H9 (cell line): ENCODE measurements around the gene GNB1L. TPM values are rescaled to one million over a fixed set of nuclear protein-coding genes. Genes with fewer than 3 reads are reported as not detected.

ENCODE experiments used
- DNase-seq: peaks from one replicate; pipeline ENCODE4 v3.0.0-alpha.2; 2017
- H2AFZ ChIP-seq: one replicate; pipeline ENCODE4 v1.6.1; 2013; ENCODE audit warnings: mild to moderate bottlenecking, low read length, control low read depth, moderate library complexity
- H2AK5ac ChIP-seq: 2 replicates; pipeline ENCODE4 v1.6.1; 2013; ENCODE audit warnings: low read length, control low read depth, mixed read lengths; ENCODE audit not compliant: insufficient read length
- H2BK120ac ChIP-seq: one replicate; pipeline ENCODE4 v1.6.1; 2013; ENCODE audit warnings: low read depth, mild to moderate bottlenecking, low read length, control low read depth, inconsistent platforms; ENCODE audit not compliant: poor library complexity, severe bottlenecking
- H2BK12ac ChIP-seq: 2 replicates; pipeline ENCODE4 v1.6.1; 2013; ENCODE audit warnings: low read length, control low read depth, mixed read lengths, low read depth; ENCODE audit not compliant: insufficient read length
- H2BK15ac ChIP-seq: 2 replicates; pipeline ENCODE4 v1.6.1; 2013; ENCODE audit warnings: low read depth, low read length, control low read depth
- H2BK20ac ChIP-seq: one replicate; pipeline ENCODE4 v1.6.1; 2013; ENCODE audit warnings: low read depth, mild to moderate bottlenecking, low read length, control low read depth, inconsistent platforms; ENCODE audit not compliant: poor library complexity, severe bottlenecking
- H2BK5ac ChIP-seq: 2 replicates; pipeline ENCODE4 v1.6.1; 2013; ENCODE audit warnings: low read length, control low read depth, mixed read lengths; ENCODE audit not compliant: insufficient read length
- H3K14ac ChIP-seq: 2 replicates; pipeline ENCODE4 v1.6.1; 2013; ENCODE audit warnings: low read length, control low read depth; ENCODE audit not compliant: insufficient read depth
- H3K18ac ChIP-seq: 2 replicates; pipeline ENCODE4 v1.6.1; 2013; ENCODE audit warnings: low read depth, mild to moderate bottlenecking, mixed read lengths, low read length, control low read depth; ENCODE audit not compliant: insufficient read length
- H3K23ac ChIP-seq: 2 replicates; pipeline ENCODE4 v1.6.1; 2013; ENCODE audit warnings: low read length, control low read depth, mixed read lengths, low read depth; ENCODE audit not compliant: insufficient read length
- H3K23me2 ChIP-seq: 2 replicates; pipeline ENCODE4 v1.6.1; 2013; ENCODE audit warnings: low read depth, mild to moderate bottlenecking, mixed read lengths, low read length, control low read depth; ENCODE audit not compliant: insufficient read length, poor library complexity, severe bottlenecking
- H3K27ac ChIP-seq: 2 replicates; pipeline ENCODE4 v1.5.1; 2013; ENCODE audit warnings: low read length, control low read depth, mixed read lengths, low read depth; ENCODE audit not compliant: insufficient read length
- H3K27me3 ChIP-seq: 2 replicates; pipeline ENCODE4 v1.6.1; 2013; ENCODE audit warnings: low read length, control low read depth, inconsistent platforms; ENCODE audit not compliant: insufficient read depth
- H3K4ac ChIP-seq: 2 replicates; pipeline ENCODE4 v1.6.1; 2013; ENCODE audit warnings: low read depth, mild to moderate bottlenecking, control low read depth, inconsistent platforms, low read length, moderate library complexity
- H3K4me1 ChIP-seq: 2 replicates; pipeline ENCODE4 v1.6.1; 2013; ENCODE audit warnings: low read length, control low read depth, inconsistent platforms; ENCODE audit not compliant: insufficient read depth
- H3K4me2 ChIP-seq: 2 replicates; pipeline ENCODE4 v1.6.1; 2013; ENCODE audit warnings: low read length, control low read depth, mixed read lengths; ENCODE audit not compliant: insufficient read length, insufficient read depth
- H3K56ac ChIP-seq: 2 replicates; pipeline ENCODE4 v1.6.1; 2013; ENCODE audit warnings: low read depth, mild to moderate bottlenecking, mixed read lengths, low read length, control low read depth; ENCODE audit not compliant: insufficient read length
- H3K79me1 ChIP-seq: 2 replicates; pipeline ENCODE4 v1.6.1; 2013; ENCODE audit warnings: low read depth, mild to moderate bottlenecking, moderate library complexity, low read length, control low read depth, inconsistent platforms; ENCODE audit not compliant: insufficient read depth, poor library complexity, severe bottlenecking
- H3K79me2 ChIP-seq: 2 replicates; pipeline ENCODE4 v1.6.1; 2013; ENCODE audit warnings: low read length, control low read depth, inconsistent platforms; ENCODE audit not compliant: insufficient read depth
- H3K9ac ChIP-seq: 2 replicates; pipeline ENCODE4 v1.6.1; 2013; ENCODE audit warnings: low read length, control low read depth, mixed read lengths; ENCODE audit not compliant: insufficient read length; ENCODE audit errors: extremely low read depth
- H3K9me3 ChIP-seq: one replicate; pipeline ENCODE4 v1.6.1; 2013; ENCODE audit warnings: low read depth, low read length, inconsistent platforms; ENCODE audit not compliant: control insufficient read depth
- H3T11ph ChIP-seq: one replicate; pipeline ENCODE4 v1.6.1; 2013; ENCODE audit warnings: mild to moderate bottlenecking, low read length, control low read depth, inconsistent platforms
- H4K20me1 ChIP-seq: one replicate; pipeline ENCODE4 v1.6.1; 2013; ENCODE audit not compliant: control insufficient read depth, insufficient read length, insufficient read depth
- H4K5ac ChIP-seq: 2 replicates; pipeline ENCODE4 v1.6.1; 2013; ENCODE audit warnings: low read depth, mild to moderate bottlenecking, mixed read lengths, low read length, control low read depth; ENCODE audit not compliant: insufficient read length
- H4K8ac ChIP-seq: replicated peaks from 2 replicates; pipeline ENCODE4 v1.6.1; 2013; ENCODE audit warnings: low read length, control low read depth, mixed read lengths, low read depth; ENCODE audit not compliant: insufficient read length
- H4K91ac ChIP-seq: 2 replicates; pipeline ENCODE4 v1.6.1; 2013; ENCODE audit warnings: low read depth, mild to moderate bottlenecking, moderate library complexity, mixed read lengths, low read length, control low read depth; ENCODE audit not compliant: insufficient read length
- H3K27ac Mint-ChIP-seq, 3 experiments: 2 replicates in 2 of 3; 3 replicates in 1 of 3; pipeline ENCODE4 v1.8.0; 2020 to 2021; ENCODE audit warnings: mixed read lengths in 3 of 3, mild to moderate bottlenecking in 1 of 3, moderate library complexity in 1 of 3
- H3K27me3 Mint-ChIP-seq: 2 replicates; pipeline ENCODE4 v1.8.0; 2021; ENCODE audit warnings: low read depth, mild to moderate bottlenecking, moderate library complexity, mixed read lengths
- H3K36me3 Mint-ChIP-seq, 3 experiments: 2 replicates in 2 of 3; 3 replicates in 1 of 3; pipeline ENCODE4 v1.8.0; 2020 to 2021; ENCODE audit warnings: low read depth in 3 of 3, mixed read lengths in 3 of 3; ENCODE audit not compliant: insufficient read depth in 1 of 3
- H3K4me1 Mint-ChIP-seq, 2 experiments: 2 replicates each; pipeline ENCODE4 v1.8.0; 2020; ENCODE audit warnings: mixed read lengths in 2 of 2
- H3K4me3 Mint-ChIP-seq, 2 experiments: 2 replicates in 1 of 2; 3 replicates in 1 of 2; pipeline ENCODE4 v1.8.0; 2020 to 2021; ENCODE audit warnings: mild to moderate bottlenecking in 2 of 2, mixed read lengths in 2 of 2, moderate library complexity in 1 of 2
- H3K9me3 Mint-ChIP-seq, 2 experiments: 2 replicates in 1 of 2; 3 replicates in 1 of 2; pipeline ENCODE4 v1.8.0; 2020; ENCODE audit warnings: mild to moderate bottlenecking in 2 of 2, mixed read lengths in 2 of 2, moderate library complexity in 1 of 2
- CTCF ChIP-seq: fragments of 200-600 bp; sonication (generic); conservative IDR thresholded peaks from 3 replicates; pipeline ENCODE4 v1.8.0; 2021; ENCODE audit warnings: antibody characterized with exemption, mild to moderate bottlenecking
- WGBS: extraction: QIAGEN DNeasy Blood & Tissue Kit; methylation state at CpG from one replicate; pipeline ENCODE4 v1.1.7; 2013; ENCODE audit warnings: missing lambda C conversion rate, low lambda C conversion rate, mixed read lengths; ENCODE audit not compliant: insufficient read length; ENCODE audit errors: extremely low coverage; 5-methylcytosine and 5-hydroxymethylcytosine counted together
- total RNA-seq: library from RNA; stranded (reverse); gene quantifications from 2 replicates; pipeline ENCODE4 v1.2.1, GENCODE V29; 2021

The GNB1L gene
- total RNA-seq, 1 experiment from 2014 or later = 22.4 TPM

- no peak overlapping the region for H3K14ac ChIP-seq
- H3K79me2 ChIP-seq = no peaks in the 10 kb centered on the region
- H3K4ac ChIP-seq = no peak overlapping the region
- no peaks in the 10 kb centered on the region for H3K9me3 ChIP-seq
- Mint-ChIP-seq H3K4me3 (no peak overlapping the region), H3K27ac (peak overlapping the region in 1 of 3 experiments; percentile 44; a peak in 1 of 7 replicates), H3K36me3 (peaks cover 0 to 2% (median 0%) of the 10 kb centered on the region in 3 experiments; a peak in 1 of 7 replicates), H3K27me3 (no peaks in the 10 kb centered on the region), H3K9me3 (no peaks in the 10 kb centered on the region), H3K4me1 (peaks cover 10 to 12% of the 10 kb centered on the region in 2 experiments)
- no peak overlapping the region for H4K5ac ChIP-seq
- H3K23me2 ChIP-seq = no peaks in the 10 kb centered on the region
- no peak overlapping the region for H2BK12ac ChIP-seq
- H2BK15ac ChIP-seq = no peak overlapping the region
- no peak overlapping the region for H3K18ac ChIP-seq
- H2AFZ ChIP-seq = no peak overlapping the region
- WGBS = no CpG with 5 or more reads among the region's 6 CpGs
- H4K20me1 ChIP-seq = no peaks in the 10 kb centered on the region
- no peak overlapping the region for H4K91ac ChIP-seq
- no peak overlapping the region for H2AK5ac ChIP-seq
- TF ChIP-seq CTCF = no peak
- no peak overlapping the region for H3T11ph ChIP-seq
- H3K27me3 ChIP-seq = no peaks in the 10 kb centered on the region
- no peak overlapping the region for H2BK20ac ChIP-seq
- no peaks in the 10 kb centered on the region for H3K79me1 ChIP-seq
- no peak overlapping the region for H3K27ac ChIP-seq
- no peak overlapping the region for H3K9ac ChIP-seq
- no peak overlapping the region for H3K23ac ChIP-seq
- no peak overlapping the region for H3K56ac ChIP-seq
- no peak overlapping the region for H2BK120ac ChIP-seq
- DNase-seq = no peak
- H3K4me2 ChIP-seq = no peak overlapping the region
- H4K8ac ChIP-seq = no peak overlapping the region
- no peaks in the 10 kb centered on the region for H3K4me1 ChIP-seq
- H2BK5ac ChIP-seq = no peak overlapping the region
Measured at GRCh38 chr22:19840955-19841640, 13.6 kb downstream of the GNB1L start.
